Spleen (tissue), 7 donors: ENCODE measurements around the gene SMARCA1.

Experiments
- CTCF ChIP-seq, 11 experiments: fragments of 200-600 bp in 7 of 11; fragments of 450-650 bp in 4 of 11; sonication (generic) in 4 of 11; IDR thresholded peaks in 8 of 11; conservative IDR thresholded peaks in 3 of 11; 1 replicate in 7 of 11; 2 replicates in 4 of 11; pipeline versions ENCODE4 v1.4.0 to v1.8.0; 2016 to 2021; ENCODE audit warnings: antibody characterized with exemption in 11 of 11, inconsistent platforms in 4 of 11, mild to moderate bottlenecking in 1 of 11
- POLR2AphosphoS5 ChIP-seq, 3 donors: sonication (generic); formaldehyde crosslinking; IDR thresholded peaks; one replicate each; pipeline ENCODE4 v1.5.1; 2017; ENCODE audit warnings: antibody characterized with exemption in 3 of 3
- donor health status: DM: no; HTN: no; CAD: no; lungs with moderate emphysema.
- donor health status: DM: no; HTN: no; CAD: no.
- donor health status: DM: no; HTN: no; CAD: no.

GRCh38 chrX:129516402-129516801 is 6.9 kb downstream of the SMARCA1 start:
- no peak for TF ChIP-seq CTCF (IDR thresholded peaks at IDR 0.05 in 8 of 11, conservative IDR thresholded peaks at IDR 0.05 in 3 of 11)
- no peak for TF ChIP-seq POLR2AphosphoS5 (IDR thresholded peaks at IDR 0.05)
